HG03196 (cell line): Measurements from ENCODE around the gene BST2.

Experiments
- ATAC-seq: cut with Tn5 transposase; IDR thresholded peaks from one replicate; pipeline ENCODE4 v1.9.1; 2021; ENCODE audit not compliant: unreplicated experiment

BST2 gene

GRCh38 chr19:17405250-17406045 lies at the start of gene BST2:
Gene BST2 (minus strand): TSS chr19:17405630. CDS start chr19:17405575, 55 bp downstream.
- peak; percentile 68 for ATAC-seq

- ATAC-seq, result no peak
These were observed 49.2 kb upstream of the BST2 start for GRCh38 chr19:17454576-17455071.

DNA sequence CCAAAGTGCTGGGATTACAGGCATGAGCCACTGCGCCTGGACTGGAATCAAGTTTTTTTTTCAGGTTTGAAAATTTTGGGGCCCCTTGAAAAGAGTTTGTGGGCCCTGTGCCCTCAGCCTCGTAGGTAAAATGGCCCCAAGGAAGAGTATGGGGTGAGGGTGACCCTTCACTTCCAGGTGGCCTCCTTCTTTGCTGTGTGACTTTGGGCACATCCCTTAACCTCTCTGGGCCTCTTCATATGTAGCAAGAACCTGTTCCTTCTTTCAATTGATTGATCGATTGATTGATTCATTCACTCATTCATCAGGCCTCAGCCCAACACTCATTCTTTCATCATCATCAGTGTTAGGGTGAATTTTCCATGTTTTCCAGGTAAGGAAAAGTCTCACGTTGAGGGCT lies 46.4 kb upstream of the BST2 start:
- no peak for ATAC-seq

GRCh38 chr19:17450264-17451075 lies 45.0 kb upstream of the BST2 start:
- ATAC-seq, result no peak

DNA sequence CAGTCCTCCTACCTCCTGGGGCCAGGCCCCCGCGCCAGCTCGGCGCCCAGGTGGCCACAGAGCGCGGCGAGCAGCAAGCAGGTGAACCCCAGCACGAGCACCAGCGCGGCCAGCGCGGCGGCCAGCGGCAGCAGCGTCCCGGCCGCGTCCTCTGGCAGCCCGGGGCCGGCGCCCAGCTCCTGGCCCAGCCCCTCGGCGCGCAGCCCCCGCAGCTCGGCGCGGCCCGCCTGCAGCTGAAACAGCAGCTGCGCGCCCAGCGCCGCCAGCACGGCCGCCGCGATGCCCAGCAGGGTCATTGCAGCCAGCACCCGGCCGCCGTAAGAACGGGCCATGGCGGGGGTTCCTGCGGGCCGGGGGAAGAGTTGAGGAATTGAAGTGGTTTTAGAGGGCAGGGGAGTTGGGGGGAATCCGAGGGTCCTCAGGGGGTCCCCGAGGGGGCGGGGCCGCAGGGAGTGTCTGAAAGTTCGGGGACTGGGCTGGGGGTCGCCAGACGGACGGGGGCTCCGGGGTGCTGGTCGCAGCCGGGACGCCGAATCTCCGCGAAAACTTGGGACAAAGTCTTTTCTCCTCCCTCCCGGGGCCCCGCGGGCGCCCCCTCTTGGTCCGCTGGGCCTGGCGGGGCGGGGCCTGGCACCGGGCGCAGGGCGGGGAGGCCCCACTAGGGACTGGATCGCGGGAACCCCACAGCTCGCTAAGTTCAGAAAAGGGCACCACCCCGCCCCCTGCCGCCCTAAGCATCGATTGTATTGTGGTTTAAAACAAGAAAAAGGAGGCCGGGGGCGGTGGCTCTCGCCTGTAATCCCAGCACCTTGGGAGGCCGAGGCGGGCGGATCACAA lies 42.9 kb upstream of the BST2 start, which contains the start of gene TMEM221:
Gene TMEM221, minus strand, starts transcription at position 538 of the 837 bp plus-strand sequence. Its CDS starts 206 bp downstream, at position 332.
- ATAC-seq, result no peak

DNA sequence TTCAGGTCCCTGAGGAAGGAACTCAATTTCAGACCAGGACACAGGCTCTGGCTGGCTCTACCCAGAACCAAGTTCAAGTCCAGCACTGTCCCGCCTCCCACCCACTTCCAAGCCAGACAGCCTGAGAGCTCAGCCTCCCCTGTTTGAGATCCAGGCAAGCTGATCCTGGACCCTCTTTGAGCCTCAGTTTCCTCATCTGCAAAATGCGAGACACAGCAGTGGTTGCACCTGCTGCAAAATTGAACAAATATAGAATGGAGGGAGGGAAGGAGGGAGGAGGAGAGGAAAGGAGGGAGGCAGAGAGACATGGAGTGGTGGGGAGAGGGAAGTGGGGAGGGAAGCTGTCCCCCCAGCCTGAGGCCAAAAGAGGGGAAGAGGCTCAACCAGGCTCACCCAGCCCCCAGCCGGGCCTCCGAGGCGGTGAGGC lies 42.3 kb upstream of the BST2 start:
- ATAC-seq, result no peak

DNA sequence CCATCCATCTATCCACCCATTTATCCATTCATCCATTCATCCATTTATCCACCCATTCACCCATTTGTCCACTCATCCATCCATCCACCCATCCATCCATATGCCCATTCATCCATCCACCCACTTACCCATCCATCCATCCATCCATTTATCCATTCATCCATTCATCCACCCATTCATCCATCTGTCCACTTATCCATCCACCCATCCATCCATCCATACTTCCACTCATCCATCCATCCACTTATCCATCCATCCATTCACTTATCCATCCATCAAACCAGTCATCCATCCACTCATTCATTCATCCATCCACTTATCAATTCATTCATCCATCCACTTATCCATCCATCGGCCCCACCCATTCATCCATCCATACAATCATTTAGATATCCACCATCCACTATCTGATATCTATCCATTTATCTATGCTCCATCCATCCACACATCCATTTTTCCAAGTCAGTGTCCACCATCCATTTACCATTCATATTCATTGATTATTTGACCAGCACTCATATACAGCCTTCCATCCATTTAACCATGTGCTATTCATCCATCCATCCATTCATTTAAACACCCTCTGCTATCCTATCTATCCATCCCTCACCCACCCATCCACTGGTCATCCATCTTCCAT lies 40.2 kb upstream of the BST2 start:
- no peak for ATAC-seq

GRCh38 chr19:17441241-17442021 lies 36.0 kb upstream of the BST2 start:
- no peak for ATAC-seq

DNA sequence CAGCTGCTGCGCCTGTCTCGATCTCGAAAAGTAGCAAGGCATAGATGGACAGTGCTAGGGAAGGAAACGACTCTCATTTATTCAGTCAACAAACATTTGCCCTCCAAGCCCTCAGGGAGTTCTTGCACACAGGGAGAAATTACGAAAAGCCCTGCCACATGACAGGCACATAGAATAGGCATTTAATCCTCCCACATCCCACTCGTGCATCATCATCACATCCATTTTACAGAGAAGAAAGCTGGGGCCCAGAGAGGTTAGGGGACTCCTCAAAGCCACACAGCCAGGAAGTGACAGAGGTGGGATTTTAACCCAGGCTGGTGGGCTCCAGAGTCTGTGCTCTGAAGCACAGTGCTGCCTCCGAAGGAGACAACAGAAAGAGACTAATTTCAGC lies 31.4 kb upstream of the BST2 start:
- no peak for ATAC-seq

DNA sequence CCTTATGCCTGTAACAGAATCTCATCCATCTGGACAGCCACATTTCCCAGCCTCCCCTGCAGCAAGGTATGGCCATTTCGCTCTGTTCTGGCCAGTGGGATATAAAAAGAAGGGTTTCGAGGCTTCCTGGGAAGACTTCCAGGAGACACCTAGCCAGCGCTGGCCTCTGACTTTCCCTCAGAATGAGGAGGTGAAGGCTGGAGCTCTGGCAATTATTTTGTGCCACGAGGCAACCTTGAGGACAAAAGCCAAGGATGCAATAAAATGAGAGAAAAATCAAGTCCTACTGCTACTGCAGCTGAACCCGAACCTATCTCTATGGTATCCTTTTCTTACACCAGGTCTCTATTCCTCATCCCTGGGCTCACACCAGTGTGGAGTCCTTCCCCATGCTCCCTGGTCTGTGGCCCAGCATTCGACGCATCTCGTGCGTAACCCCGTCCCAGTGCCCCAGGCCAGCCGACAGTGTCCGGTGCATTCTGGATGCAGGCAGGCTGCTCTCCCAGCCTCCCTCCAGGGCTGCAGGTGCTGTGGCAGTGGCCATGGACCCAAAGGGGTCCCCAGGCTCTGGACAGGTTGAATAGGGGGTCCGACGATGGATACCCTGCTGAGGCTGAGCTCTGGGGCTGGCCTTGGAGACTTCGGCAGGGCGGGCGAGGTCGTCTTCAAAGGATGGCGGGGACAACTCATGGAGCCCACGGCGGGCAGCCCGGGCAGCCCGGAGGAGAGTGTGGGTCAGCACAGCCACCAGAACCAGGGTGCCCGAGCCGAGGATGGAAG lies 30.9 kb upstream of the BST2 start:
- ATAC-seq, result no peak

- no peak for ATAC-seq
These were observed 29.8 kb upstream of the BST2 start for GRCh38 chr19:17435218-17435617.

DNA sequence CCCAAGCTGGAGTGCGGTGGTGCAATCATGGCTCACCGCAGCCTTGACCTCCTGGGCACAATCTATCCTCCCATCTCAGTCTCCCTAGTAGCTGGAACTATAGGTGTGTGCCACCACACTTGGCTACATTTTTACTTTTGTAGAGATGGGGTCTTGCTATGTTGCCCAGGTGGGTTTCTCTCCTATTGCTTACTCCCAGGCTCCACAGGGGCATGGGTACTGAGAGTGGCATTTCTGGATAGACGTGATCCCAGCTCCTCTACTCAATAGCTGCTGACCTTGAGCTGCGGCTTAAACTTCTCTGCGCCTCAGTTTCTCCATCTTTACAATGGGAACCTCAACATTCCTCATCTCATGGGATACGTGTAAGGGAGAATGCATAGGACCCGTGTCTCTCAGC lies 26.0 kb upstream of the BST2 start:
- ATAC-seq, result no peak

GRCh38 chr19:17429641-17430113 lies 24.2 kb upstream of the BST2 start:
- ATAC-seq, result no peak

DNA sequence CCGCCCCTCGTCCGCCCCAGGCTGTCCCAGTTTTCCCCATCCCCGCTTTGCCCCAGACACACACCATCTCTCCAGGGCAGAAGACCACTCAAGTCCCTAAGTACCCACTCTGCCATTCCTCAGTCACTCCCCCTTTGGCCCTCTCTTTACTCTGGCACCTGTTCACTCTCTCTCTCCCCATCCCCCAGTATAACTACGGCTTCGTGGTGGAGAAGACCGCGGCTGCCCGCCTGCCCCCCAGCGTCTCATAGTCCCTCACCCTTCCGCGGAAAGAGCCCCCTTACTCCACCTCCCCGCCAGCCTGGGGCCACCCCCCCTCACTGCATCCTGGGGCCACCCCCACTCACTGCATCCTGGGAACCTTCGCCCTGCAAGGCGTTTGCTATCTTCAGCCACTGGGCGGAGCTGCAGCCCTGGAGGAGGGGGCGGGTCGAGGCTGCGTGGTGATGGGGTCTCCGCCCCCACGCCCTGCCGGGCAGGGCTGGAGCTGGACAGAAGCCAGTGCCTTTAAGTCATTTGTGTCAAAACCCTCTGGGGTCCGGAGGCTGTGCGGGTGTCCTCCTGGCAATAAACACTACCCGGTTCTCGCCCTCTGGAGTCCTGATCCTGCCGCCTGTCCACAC lies 19.4 kb upstream of the BST2 start:
- no peak for ATAC-seq

DNA sequence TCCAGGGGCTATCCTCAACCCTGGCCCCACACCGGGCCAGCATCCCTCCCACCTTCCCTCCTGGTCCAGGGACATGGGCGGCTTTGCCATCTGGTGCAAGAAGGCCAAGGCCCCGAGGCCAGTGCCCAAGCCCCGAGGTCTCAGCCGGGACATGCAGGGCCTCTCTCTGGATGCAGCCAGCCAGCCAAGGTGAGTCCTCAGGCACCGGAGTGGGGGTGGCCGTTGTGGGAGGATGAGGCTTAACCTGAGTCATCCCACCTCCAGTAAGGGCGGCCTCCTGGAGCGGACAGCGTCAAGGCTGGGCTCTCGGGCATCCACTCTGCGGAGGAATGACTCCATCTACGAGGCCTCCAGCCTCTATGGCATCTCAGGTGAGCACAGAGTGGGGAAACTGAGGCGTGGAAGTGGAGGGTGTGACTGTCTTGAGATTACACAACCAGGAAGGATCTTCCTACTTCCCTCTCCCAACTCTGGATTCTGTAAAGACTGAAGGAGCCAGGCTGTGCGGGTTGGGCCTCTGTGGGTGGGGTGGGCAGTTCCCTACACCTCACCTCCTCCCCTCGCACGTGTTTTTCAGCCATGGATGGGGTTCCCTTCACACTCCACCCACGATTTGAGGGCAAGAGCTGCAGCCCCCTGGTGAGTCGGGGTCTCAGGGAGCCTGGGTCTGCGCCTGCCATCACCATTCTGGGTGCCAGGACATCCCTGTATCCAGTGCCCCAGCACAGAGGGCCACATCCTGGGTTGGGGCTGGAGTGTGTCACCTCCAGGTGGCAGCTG lies 18.2 kb upstream of the BST2 start:
- no peak for ATAC-seq

- no peak for ATAC-seq
These were observed 16.5 kb upstream of the BST2 start for GRCh38 chr19:17421942-17422341.

GRCh38 chr19:17420475-17420924 lies 15.1 kb upstream of the BST2 start:
- peak; percentile 38 for ATAC-seq
